Stromal cell of bone marrow (primary cell): ENCODE measurements around the gene DHX34.
"Not testable (repeated sequence)": the region's sequence is repeated elsewhere in the genome, so short reads cannot be mapped to it uniquely, and the experiment has no call there.

Experiments
- DNase-seq: peaks from one replicate; pipeline ENCODE4 v3.0.0-alpha.2; 2012; ENCODE audit warnings: low read depth

Gene DHX34

GRCh38 chr19:47371261-47371660 lies 22.1 kb downstream of the DHX34 start:
- DNase-seq = no peak

GRCh38 chr19:47372603-47373002 lies 23.5 kb downstream of the DHX34 start:
- no peak for DNase-seq

DNA sequence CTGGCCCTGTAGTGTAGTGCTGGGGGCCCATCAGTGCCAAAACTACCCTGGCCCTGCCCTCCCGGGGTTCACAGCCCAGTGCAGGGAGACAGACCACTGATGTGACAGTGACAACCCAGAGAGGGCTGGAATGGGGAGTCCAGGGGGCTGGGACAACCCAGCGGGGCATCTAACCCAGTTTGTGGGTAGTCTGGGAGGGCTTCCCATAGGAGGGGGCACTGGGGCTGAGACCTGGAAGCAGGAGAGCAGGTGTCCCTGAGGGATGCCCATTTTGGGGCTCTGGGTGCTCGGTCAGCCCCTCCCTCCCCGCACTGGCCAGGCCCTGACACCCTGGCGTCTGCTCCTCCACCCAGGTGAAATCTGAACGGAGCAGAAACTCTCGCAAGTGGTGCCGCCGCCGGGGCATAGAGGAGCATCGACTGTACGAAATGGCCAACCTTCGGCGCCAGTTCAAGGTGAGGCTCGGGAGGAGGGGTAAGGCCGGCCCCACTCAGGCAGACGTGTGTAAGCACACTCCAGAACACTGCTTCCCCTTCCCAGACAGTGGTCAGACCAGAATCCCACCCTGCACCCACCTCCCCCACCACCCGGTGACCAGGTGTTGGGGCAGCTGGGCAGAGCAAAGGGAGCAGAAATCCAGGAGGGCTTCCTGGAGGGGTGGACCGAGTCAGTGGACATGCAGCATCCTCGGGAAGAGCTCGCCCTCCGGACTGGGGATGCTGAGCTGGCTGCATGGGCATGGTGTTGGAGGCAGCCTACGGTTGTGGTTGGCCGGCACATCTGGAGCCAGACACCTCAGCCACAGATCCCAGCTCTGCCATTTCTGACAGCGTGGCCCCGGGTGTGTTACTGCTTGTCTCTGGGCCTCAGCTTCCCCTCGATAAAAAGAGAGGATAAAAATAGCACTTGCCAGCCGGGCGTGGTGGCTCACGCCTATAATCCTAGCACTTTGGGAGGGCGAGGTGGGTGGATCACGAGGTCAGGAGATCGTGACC lies 24.4 kb downstream of the DHX34 start:
- no peak for DNase-seq

DNA sequence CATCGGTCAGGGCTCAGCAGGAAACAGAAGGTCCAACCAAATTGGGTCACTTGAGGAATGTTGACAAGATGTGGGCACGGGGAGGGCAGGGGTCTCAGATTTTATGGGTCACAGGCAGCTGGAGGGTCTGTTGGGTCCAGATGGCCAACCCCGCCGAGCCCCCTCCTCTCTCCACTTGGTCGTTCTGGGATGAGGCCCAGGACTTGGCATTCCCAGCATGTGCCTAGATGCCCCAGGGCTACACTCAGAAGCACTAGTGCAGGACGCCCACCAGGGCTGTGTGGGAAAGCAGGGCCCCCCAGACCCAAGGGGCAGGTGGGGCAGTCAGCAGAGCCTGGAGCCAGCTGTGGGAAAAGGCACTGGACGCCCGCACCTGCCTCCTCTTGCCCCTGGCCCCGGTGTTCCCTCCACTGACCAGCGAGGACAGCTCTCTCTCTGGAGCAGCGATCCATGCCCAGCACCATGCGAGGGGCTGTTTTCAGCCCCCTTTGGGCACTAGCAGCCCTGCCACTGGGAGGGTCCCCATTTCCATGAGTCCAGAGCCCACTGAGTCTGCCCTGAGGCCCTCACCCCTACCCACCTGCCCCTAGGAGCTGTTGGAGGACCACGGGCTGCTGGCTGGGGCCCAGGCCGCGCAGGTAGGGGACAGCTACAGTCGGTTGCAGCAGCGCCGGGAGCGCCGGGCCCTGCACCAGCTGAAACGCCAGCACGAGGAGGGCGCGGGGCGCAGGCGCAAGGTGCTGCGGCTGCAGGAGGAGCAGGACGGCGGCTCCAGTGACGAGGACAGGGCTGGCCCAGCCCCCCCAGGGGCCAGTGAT lies 26.0 kb downstream of the DHX34 start:
- DNase-seq = no peak

GRCh38 chr19:47375694-47376588 lies 26.8 kb downstream of the DHX34 start:
- DNase-seq = no peak

- no peak for DNase-seq
Measured at GRCh38 chr19:47376589-47377144, 27.6 kb downstream of the DHX34 start.

- DNase-seq = no peak
Measured at GRCh38 chr19:47377208-47377701, 28.1 kb downstream of the DHX34 start.

DNA sequence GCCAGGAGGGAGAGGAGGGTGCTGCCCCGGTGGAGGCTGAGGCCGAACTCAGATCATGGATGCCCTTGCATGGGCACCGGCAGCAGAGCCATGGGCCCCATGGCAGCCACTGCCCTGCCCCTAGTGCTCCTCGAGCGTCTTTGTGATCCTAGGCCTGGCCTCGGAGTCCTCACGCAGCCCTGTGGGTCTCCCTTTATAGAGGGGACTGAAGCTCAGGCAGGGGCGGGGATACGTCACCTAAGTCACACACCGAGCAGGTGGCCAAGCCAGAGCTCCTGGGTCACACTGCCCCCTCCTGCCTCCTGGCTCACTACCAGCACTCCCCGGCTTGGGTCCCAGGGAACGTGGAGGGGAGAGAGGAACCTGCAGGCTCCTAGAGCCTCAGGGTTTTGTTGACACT lies 28.7 kb downstream of the DHX34 start:
- no peak for DNase-seq

GRCh38 chr19:47378246-47378645 lies 29.1 kb downstream of the DHX34 start:
- DNase-seq = no peak

- no peak for DNase-seq
Measured at GRCh38 chr19:47379381-47379938, 30.3 kb downstream of the DHX34 start.

DNA sequence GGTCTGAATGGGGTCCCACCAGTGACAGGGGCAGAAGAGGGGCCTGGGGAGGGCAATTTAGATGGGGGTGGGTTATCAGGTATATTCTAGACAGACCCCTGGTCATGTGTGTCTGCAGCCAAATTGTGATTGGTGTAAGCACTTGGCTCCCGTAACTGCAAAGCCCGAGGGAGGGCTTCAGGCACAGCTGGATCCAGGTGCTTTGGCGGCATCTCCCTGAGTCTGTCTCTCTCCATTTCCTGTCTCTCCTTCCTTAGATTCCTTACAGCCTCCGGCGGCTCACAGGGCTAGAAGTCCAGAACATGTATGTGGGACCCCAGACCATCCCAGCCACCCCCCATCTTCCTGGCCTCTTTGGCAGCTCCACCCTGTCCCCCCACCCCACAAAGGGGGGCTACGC lies 31.4 kb downstream of the DHX34 start:
- DNase-seq = no peak

DNA sequence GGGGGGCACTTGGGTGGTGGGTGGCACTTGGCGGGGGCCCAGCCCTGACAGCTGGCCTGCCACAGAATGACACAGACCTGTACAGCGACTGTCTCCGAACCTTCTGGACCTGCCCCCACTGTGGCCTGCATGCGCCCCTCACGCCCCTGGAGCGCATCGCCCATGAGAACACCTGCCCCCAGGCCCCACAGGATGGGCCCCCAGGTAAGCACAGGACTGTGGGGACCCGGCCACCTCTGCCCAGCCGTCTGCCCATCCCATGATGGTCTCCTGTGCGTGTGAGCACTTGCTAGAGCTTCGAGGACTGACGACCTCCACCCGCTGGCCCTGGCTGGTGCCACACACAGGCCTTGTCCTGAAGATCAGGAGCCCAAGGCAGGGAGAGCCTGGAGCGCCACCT lies 32.0 kb downstream of the DHX34 start:
- no peak for DNase-seq

DNA sequence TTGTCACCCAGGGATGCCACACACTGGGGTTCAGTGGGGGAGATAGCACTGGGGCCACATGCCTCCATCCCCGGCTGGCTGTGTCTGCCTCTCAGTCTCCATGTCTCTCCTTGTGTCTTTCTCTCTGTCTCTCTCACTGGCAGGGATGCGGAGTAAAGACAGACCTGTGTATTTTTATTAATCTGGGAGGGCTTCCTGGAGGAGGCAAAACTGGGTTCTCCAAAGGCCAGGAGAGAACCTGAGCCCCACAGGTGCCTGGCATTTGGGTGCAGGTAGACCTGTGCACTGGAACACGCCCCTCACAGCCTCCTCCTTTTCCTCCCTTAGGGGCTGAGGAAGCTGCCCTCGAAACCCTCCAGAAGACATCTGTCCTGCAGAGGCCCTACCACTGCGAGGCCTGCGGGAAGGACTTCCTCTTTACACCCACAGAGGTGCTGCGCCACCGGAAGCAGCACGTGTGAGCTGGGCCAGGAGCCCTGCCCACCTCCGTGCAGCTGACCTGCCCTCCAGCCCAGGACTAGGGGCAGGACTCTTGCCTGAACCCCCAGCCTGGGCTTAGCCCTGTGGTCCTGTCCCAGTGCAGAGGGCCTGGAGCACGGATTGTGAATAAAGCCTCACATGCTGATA lies 32.7 kb downstream of the DHX34 start:
- DNase-seq = no peak

GRCh38 chr19:47383890-47384289 lies 34.8 kb downstream of the DHX34 start:
- not testable (repeated sequence) for DNase-seq

DNA sequence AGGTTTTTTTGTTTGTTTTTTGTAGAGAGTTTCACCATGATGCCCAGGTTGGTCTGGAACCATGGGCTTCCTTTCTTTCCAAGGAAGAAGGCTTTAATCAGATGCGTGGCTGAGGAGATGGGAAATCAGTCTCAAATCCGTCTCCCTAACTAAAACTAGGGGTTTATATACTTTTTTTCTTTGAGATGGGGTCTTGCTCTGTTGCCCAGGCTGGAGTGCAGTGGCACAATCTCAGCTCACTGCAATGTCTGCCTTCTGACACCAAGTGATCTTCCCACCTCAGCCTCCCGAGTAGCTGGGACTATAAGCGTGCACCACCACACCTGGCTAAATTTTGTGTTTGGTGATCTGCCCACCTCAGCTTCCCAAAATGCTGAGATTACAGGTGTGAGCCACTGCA lies 35.4 kb downstream of the DHX34 start:
- not testable (repeated sequence) for DNase-seq

DNA sequence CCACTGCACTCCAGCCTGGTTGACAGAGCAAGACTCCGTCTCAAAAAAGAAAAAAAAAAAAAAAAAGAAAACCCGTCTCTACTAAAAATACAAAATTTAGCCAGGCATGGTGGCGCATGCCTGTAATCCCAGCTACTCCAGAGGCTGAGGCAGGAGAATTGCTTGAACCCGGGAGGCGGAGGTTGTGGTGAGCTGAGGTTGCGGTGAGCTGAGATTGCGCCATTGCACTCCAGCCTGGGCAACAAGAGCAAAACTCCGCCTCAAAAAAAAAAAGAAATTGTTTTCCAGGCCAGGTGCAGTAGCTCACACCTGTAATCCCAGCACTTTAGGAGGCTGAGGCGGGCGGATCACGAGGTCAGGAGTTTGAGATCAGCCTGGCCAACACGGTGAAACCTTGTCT lies 37.5 kb downstream of the DHX34 start:
- not testable (repeated sequence) for DNase-seq

GRCh38 chr19:47387623-47388022 lies 38.5 kb downstream of the DHX34 start:
- not testable (repeated sequence) for DNase-seq

DNA sequence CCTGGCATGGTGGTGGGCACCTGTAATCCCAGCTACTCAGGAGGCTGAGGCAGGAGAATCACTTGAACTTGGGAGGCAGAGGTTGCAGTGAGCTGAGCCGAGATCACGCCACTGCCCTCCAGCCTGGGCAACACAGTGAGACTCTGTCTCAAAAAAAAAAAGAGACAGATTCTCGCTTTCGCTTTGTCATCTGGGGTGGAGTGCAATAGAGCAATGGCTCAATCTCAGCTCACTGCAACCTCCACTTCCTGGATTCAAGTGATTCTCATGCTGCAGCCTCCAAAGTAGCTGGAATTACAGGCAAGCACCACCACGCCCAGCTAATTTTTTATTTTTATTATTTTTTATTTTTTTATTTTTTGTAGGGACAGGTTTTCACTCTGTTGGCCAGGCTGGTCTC lies 39.6 kb downstream of the DHX34 start:
- DNase-seq = not testable (repeated sequence)

DNA sequence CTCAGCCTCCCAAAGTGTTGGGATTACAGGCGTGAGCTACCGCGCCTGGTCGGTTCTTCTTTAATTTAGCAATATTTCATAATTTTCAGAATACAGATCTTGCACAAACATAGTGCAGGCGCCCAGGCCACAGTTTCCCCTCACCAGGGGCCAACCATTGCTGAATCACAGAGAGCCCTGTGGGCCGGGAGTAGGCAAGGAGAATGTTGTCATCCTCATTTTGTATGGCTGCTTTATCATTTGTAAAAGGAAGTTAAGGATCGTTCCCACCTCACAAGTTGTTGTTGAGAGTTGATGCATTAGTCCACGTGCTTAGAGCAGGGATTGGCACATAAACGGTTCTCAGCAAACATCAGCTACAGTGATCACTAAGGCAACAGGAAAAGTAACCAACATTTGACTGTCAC lies 40.0 kb downstream of the DHX34 start:
- no peak for DNase-seq
